Lower leg skin (tissue), 4 donors: ENCODE measurements around the gene ACY1. TPM values are rescaled to one million over a fixed set of nuclear protein-coding genes. Genes with fewer than 3 reads are reported as not detected.

Experiments used
- DNase-seq, 2 donors: peaks; one replicate each; pipeline ENCODE4 v3.0.0-alpha.2; 2019; ENCODE audit warnings: low spot score in 2 of 2
- H3K4me3 ChIP-seq: fragments of 200-600 bp; sonication (generic); 2 replicates; pipeline ENCODE4 v1.5.1; 2017; ENCODE audit warnings: mild to moderate bottlenecking, low read depth; ENCODE audit not compliant: poor library complexity, severe bottlenecking
- POLR2A ChIP-seq, 2 donors: fragments of 450-650 bp; IDR thresholded peaks; one replicate each; pipeline ENCODE4 v1.6.1; 2016 to 2017; ENCODE audit warnings: antibody characterized with exemption in 2 of 2, mild to moderate bottlenecking in 1 of 2, moderate library complexity in 1 of 2
- WGBS, 2 donors: methylation state at CpG; one replicate each; pipeline ENCODE4 v1.1.5; 2018; 5-methylcytosine and 5-hydroxymethylcytosine counted together
- intact Hi-C: fragments of 100-400 bp; cut with DNase I; formaldehyde crosslinking; loops from one replicate; pipeline ENCODE4 v1.15.0; 2023; ENCODE audit warnings: low total_unique reads
- total RNA-seq, 4 donors: library from RNA; depleted of rRNA; stranded (reverse); fragments of >200 nt; gene quantifications; one replicate each; pipeline ENCODE4 v1.1.0, GENCODE V29; 2016
- TF ChIP-seq, protein P1 (sequence below), 3 donors: fragments of 450-650 bp; IDR thresholded peaks; one replicate each; pipeline ENCODE4 v1.5.1; 2016; ENCODE audit warnings: antibody characterized with exemption in 3 of 3, mild to moderate bottlenecking in 3 of 3, moderate library complexity in 2 of 3

Gene ACY1
- total RNA-seq, 4 donors from 2014 or later = 16.2 to 44.2 (median 30.5) TPM

DNA sequence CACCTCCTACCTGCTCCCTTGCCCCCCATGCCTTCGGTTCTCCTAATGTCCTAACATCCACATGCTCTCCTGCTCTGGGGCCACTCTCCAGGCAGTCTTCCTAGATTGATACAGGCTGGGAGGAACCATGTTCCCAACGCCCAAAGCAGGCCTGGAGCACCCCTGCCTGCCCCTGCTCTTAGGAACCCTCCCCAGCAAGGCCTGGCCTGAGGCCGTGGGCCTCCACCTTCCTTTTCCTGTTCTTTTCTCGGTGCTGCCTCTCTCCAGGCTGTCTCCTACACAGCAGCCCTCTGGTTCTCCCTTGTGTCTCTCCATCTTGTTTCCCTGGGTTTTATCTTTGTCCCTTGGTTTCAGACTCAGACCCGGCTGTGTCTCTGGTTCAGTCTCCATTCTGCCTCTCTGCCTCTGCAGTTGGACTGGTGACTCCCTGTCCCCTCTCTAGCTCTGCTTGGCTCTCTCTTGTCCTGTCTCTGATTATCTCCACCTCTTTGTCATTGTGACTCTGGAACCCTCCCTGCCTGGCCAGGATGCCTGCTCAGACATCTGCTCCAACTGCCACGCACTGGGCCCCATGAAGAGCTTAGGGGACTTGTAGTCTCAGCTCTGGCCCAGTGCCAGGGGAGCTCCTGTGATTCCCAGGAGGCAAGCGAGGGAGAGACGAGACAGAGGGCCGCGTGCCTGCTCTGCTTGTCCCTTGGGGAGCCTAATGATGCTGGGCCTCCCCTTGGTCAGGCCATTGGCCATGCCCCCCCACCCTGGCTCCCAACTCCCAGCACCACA lies 38.3 kb downstream of the ACY1 start:
- intact Hi-C loops = no loop called here
- H3K4me3 ChIP-seq = no peak overlapping the region
- no peak for DNase-seq
- TF ChIP-seq, protein P1, sequence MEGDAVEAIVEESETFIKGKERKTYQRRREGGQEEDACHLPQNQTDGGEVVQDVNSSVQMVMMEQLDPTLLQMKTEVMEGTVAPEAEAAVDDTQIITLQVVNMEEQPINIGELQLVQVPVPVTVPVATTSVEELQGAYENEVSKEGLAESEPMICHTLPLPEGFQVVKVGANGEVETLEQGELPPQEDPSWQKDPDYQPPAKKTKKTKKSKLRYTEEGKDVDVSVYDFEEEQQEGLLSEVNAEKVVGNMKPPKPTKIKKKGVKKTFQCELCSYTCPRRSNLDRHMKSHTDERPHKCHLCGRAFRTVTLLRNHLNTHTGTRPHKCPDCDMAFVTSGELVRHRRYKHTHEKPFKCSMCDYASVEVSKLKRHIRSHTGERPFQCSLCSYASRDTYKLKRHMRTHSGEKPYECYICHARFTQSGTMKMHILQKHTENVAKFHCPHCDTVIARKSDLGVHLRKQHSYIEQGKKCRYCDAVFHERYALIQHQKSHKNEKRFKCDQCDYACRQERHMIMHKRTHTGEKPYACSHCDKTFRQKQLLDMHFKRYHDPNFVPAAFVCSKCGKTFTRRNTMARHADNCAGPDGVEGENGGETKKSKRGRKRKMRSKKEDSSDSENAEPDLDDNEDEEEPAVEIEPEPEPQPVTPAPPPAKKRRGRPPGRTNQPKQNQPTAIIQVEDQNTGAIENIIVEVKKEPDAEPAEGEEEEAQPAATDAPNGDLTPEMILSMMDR (IDR thresholded peaks at IDR 0.05) = no peak
- TF ChIP-seq POLR2A (IDR thresholded peaks at IDR 0.05) = no peak
- 62 to 65% methylated on average over 10 of the region's 10 CpGs for WGBS, 2 donors

DNA sequence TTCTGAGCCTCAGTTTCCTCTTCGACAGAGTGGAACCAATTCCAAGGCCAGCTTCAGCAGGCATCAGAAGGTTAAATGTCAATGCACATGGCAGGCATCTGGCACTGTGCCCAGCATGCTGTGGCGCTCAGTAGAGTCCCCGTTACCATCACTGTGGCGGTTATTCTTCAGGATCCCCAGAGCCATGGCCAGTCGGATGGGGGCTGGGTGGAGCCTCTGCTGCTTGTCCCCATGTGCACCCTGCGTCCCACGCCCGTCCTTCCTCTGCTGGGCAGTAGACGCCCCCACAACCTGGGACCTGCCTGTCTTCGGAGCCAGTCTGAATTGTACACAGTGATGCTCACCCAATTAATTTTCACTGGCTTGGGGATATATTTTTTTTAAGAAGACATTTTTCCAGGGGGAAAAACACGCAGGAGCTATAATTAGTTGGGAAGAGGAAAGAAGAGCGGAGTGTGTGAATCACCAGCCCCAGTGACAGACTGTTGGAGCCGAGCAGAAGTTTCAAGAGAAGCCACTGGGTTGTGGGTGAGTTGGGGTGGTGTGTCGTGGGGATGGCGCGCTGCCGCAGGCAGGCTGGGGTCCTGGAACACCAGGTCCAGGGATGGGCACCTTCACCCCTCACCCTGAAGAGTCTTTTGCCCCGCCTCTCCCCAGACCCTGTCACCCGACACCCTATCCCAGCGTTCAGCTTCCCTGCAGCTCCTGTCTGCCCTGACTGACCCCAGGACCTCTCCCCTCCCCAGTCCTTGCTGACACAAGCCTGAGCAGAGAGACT lies 39.2 kb downstream of the ACY1 start:
- no peak overlapping the region for H3K4me3 ChIP-seq
- TF ChIP-seq POLR2A (IDR thresholded peaks at IDR 0.05) = no peak
- intact Hi-C loops = no loop called here
- 63 to 70% methylated on average over 20 of the region's 20 CpGs for WGBS, 2 donors
- DNase-seq = no peak

DNA sequence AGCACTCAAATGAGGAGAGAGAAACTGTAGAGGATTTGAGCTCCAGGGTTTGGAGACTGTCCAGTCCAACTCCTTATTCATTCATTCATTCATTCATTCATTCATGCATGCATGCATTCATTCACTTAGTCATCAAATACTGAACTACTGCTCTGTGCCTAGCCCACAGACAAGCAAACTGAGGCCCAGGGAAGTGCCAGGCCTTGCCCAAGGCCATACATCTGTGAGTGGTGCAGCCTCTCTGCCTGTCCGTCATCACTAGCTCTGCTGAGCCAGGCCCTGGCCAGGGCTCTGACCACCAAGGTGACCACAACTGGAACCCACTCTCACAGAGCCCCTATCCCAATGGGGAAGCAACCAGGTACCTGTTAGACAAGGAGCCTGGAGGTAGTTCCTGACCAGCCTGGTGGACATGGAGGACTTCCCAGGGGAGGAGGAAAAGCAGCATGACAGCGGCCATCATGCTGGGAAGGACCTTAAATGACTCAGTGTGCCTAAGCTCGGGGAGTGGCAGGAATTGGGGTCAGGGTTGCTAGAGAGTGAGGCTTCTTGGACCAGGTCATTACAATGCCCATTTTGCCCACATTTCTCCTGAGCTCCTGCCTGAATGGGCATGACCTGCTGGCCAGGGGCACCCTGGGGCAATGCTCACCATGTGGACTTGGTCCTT lies 39.9 kb downstream of the ACY1 start:
- TF ChIP-seq, protein P1 (IDR thresholded peaks at IDR 0.05) = no peak
- no peak for TF ChIP-seq POLR2A (IDR thresholded peaks at IDR 0.05)
- 86 to 90% methylated on average over 3 of the region's 3 CpGs for WGBS, 2 donors

DNA sequence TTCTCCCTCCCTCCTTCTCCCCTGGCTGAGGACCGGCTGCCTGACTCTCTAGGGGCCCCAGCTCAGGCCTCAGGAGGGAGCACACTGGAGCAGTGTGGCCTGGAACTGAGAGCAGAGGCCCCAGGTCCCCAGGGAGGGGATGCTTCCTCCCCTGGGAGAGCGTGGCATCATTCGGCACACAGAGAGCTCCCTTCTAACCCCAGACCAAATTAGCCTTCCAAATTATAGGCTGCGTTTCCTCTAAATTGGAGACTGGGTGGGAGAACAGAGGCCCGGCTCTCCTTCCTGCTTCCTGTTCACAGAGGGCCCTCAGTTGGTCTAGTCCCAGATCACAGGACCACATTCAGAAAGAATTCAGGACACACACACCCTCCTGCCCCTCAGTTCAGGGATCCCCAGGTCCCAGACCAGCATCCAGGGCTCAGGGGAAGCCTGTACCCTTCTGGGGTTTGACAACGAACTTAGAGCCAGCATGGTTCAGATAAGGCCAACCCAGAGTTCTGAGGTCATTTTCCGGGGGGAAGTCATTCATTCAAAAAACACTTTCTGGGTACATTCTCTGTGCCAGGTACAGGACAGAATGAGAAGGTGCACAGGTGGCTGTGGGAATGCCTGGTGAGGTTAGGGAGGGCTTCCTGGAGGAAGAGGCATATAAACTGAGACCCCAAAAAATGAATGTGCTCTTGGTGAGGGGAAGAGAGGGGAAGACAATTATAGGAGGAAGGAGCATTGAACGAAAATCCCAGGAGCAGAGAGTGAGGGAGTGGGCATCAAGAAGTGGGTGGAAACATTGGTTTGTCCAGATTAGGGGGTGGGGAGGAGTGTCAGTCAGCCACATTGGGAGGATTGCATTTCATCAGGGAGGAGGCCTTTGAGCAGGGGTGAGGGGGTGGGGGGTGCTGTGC lies 40.8 kb downstream of the ACY1 start:
- TF ChIP-seq POLR2A (IDR thresholded peaks at IDR 0.05) = no peak
- TF ChIP-seq, protein P1 (IDR thresholded peaks at IDR 0.05) = no peak
- DNase-seq = no peak
- 71 to 81% methylated on average over 8 of the region's 8 CpGs for WGBS, 2 donors
- no peak overlapping the region for H3K4me3 ChIP-seq
- intact Hi-C loops = no loop called here

More for the DNA sequence above, 39.9 kb downstream of the ACY1 start:
- no peak overlapping the region for H3K4me3 ChIP-seq
- intact Hi-C loops = no loop called here
- DNase-seq = no peak

DNA sequence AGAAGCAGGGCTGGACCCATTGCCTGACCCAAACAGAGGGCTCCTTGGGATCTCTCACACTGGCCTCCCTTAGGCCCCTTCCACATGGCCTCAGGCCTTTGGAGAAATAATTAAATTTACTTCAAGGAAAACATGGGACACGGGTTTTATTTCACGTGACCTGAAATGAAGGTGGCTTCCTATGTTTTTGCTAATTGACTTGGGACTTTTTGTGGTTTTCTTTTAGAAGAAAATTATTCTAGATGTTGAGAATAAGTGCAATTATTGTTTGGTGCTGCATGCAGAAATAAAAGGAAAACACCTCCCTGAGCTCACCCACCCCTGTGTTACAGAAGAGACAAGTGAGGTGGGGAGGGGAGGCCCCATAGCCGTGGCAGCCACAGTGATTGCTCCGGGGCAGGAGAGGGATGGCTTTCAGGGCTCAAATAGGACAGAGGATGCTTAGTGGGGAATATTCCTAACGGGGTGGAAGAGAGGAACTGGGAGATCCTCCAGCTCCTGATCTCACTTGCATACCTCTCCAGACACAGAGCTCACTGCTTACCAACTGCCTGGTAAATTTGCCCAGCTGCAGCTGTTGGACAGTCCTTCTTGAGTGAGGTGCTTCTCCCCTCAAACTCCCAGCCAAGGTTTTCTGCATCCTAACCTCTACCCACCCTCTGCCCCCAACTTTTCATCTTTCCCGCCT lies 41.6 kb downstream of the ACY1 start:
- 76 to 80% methylated on average over 6 of the region's 6 CpGs for WGBS, 2 donors
- intact Hi-C loops = no loop called here

DNA sequence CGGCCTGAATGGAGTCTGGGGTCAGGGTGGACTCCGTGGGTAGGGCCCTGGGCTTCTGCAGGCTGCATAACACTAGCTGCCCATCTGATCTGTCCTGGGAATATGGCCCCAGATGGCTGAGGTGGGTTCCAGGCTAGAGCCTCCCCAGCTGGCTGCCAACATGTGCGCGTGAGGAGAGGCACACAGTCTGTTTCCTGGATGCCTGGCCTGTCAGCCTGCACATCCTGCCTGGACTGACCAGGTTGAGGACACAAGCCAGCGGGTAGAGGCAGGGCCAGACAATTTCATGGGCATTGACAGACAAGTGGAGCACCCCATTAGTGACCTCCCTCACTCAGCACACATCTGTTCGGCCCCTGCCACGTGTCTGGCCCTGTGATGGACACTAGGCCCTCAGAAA lies 42.1 kb downstream of the ACY1 start:
- DNase-seq = no peak
- H3K4me3 ChIP-seq = no peak overlapping the region
- TF ChIP-seq, protein P1 (IDR thresholded peaks at IDR 0.05) = no peak
- no peak for TF ChIP-seq POLR2A (IDR thresholded peaks at IDR 0.05)
- WGBS, 2 donors = 79 to 97% methylated on average over 5 of the region's 7 CpGs
- intact Hi-C loops = no loop called here

More for the DNA sequence above, 41.6 kb downstream of the ACY1 start:
- TF ChIP-seq POLR2A (IDR thresholded peaks at IDR 0.05) = no peak
- no peak overlapping the region for H3K4me3 ChIP-seq
- DNase-seq = no peak
